NCI-H1092 (cell line): ENCODE data around the gene PRR7.

Source experiments
- DNase-seq: peaks from one replicate; lab custom pipeline; 2025; lab: John Stamatoyannopoulos, UW

Gene PRR7

DNA sequence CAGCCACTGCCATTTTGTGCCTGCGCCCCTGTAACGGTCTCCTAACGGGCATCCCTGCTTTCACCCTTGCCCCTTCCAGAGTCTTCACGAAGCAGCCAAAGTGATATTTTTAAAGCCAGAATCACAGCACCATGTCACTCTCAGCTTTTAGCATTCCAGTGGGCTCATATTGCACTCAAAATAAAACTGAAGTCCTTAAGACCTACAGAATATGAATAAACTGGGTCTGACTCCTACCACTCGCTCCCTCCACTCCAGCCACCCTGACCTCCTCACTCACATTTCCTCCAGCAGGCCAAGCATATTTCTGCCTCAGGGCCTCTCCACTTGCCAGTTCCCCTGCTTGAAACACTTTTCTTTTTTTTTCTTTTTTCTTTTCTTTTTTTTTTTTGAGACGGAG, 53.2 kb downstream of the PRR7 start:
- no peak for DNase-seq

DNA sequence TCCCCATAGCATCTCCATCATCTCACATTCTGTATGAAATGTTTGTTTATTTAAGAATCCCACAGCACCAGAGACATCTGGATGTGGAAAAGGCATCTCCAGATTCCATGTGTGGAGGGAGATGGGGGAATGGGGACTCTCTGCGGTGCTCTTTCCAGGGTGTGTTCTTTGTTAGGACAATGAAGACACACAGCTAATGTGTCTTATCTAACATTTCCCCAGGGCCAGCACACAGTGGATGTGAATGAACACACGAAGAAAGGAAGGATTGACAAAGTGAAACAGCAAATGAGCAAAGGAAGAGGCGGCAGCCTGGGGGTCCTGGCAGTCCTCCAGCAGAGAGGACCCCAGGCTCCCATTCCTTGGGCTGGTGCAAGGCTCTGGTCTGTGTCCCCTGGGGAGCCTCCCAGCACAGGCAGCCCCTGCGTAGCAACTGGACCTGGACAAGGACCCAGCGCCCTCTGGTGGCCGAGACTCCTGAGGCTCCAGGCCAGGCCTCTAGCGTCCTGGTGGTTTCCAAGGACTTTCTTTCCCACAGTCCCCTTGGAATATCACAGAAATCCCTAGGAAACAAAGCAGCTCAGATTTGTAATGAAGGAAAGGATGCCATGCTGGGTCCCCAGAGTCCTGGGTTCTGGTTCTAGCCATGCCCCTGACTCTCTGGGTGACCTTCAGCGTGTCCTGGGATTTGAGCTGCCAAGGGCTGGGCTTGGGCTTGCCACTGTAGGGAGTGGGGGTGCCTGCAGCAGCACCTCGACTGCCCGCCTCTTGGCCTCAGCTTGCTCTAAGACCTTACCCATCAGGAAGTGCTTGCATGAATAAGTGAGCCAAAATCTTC, 54.3 kb downstream of the PRR7 start:
- peak; percentile 56 for DNase-seq

DNA sequence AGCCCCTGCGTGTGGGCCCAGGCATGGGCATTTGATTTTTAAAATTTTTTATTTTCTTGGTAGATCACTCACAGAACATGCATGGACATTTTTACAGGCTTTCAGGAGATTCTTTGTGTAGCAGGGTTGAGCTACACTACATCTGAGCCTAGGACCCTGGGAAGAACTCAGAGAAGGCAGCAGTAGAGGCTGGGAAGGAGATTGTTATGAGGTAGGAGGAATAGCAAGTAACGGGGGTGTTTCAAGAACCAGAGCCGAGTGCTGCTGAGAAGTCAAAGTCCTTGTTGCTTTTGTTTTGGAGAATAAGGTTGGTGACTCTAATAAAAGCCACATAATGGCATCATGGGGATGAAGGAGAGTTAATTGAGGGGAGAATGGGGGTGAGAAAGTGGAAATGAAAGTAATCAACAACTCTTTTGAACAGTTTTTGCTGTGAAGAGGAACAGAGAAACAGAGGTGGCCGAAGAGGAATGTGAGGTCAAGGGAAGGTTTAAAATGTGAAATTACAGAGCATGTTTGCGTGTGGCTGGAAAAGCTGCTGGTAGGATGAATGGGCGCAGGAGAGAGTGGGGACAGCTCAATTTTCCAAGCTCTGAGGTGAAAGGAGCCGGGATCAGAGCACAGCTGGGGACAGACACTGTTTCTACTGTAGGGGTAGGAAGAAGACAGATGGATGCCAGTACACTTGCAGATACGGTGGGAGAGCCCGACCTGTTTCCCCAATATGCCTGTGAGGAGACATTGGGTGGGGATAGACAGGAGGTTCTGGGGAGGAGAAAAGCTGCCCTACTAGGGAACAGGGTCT, 55.5 kb downstream of the PRR7 start:
- DNase-seq = no peak

DNA sequence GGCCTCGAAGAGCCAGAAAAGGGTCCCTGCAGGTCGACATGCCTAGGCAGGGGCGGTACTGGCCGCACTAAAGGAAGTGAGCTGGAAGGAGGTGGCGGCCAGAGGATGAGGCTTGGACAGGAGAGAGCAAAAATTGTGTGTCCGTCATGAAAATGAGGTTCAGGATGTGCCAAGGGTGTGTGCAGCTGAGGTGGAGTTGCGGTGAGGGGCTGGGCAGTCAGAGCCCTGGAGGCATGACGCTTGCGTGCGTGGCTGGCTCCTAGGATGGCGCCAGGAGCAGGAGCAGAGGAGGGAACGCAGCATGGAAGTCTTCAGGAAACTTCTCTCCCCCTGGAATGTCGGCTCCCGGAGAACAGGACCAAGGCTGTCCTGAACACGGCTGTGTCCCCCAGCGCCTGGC, 56.3 kb downstream of the PRR7 start:
- no peak for DNase-seq

DNA sequence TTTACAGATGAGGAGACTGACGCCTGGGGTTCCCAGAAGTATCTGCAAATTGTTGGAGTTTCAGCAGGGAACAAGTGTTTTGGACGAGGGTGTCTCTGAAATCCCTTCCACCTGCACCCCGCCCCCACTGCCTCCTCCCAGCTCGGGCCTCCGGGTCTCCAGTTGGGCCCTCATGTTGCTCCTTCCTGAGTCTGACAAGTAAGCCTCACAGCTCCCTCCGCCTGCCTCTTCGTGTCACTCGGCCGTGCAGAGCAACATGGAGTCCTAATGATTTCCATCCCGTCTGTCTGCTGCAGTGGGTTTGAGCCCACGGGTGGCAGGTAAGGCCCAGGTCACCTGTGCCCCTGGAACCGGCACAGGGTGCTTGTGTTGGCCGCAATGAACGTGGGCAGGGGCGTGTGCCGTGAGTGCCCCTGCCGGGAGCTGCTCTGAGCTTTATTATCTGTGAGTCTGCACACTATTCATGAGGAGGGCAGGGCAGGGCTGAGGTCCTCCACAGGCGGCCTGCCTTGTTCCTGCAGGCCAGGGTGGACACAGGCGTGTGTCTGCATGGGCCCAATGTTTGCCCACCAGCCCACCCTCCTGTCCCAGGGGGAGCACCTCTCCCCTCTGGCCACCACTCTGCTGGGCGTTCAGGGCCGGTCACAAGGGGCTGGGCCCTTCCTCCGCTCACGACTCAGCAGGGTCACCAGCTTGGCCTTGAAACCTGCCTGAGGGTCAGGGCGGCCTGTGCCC, 56.9 kb downstream of the PRR7 start:
- DNase-seq = no peak

DNA sequence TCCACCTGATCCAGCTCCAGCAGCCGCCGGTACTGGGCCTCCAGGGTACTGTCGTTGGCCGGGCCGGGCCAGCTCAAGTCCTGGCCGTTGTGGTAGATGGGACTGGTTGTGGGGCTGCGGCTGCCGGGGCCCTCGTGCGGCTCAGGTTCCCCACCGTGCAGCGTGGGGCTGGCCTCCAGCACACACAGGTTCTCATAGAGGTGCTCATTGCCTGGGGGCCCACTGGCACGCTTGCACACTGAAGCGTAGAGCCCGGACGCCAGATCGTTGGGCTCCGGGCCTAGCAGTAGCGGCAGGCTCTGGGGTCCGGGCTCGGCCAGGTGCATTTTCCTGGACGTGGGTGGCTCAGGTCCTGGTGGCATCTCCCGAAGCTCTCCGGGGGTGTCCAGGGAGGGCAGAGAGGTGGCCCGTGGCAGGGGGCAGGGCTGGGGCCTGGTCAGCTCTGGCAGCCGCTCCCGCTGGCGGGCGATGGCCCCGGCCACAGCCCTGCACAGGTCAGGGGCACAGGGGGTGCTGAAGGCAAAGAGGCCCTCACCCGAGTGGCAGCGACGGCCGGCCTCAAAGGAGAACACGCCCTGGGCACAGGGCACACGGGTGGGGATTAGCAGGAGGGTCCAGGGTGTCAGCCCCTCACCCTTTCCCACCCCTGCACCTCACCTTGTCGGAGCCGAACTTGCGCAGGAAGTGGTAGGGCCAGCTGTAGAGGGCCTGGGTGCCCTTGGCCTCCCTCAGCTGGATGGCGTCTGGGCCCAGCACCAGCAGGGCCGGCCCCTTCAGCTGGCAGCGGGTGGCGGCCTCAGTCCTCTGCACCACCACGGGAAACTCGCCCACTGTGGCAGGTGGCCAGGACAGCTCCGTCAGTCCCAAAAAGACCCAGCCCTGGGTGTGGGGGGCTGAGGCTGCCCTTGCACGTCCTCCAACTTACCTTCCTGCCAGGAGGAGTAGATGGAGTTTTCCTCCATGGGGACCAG, 57.8 kb downstream of the PRR7 start:
- no peak for DNase-seq

DNA sequence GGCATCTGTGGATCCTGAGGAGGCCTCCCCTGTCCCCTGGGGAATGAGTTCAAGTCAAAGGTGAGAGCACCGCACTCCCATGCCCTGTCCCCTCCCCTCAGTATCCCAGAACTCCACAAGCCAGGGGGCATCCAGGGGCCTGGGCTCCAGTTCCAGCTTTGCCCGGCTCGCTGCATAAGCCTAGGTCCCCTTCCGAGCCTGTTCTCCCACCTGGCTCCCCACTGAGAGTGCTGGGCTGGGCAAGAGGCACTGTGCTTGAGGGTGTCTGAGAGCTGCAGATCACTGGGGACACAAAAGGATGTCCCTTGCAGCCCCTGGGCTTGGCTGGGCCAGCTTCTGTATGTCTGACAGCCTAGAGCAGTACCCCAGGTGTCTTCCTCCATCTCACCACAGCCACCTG, 58.5 kb downstream of the PRR7 start:
- no peak for DNase-seq
